ENCODE measurements around the gene RAPGEF2. TPM values are rescaled to one million over a fixed set of nuclear protein-coding genes. Genes with fewer than 3 reads are reported as not detected.

RAPGEF2 gene
- total and polyA plus RNA-seq, 2 of the 8 experiments (the other 6 are each of a cell fraction or from before 2014, with no cell fraction given): 24.4 to 48.6 TPM

- TF ChIP-seq SRF (IDR thresholded peaks at IDR 0.05; ENCODE audit: low read depth, low read length): no peak
These were observed 177.7 kb downstream of the RAPGEF2 start (continued) for GRCh38 chr4:159280442-159281172.

Data from H1 (cell line).